Testis (tissue), 3 donors: ENCODE measurements around the gene ZNF518A. TPM values are rescaled to one million over a fixed set of nuclear protein-coding genes. Genes with fewer than 3 reads are reported as not detected.

Experiments used
- DNase-seq: peaks from one replicate; pipeline ENCODE4 v3.0.0-alpha.2; 2019
- H3K27ac ChIP-seq, 2 donors: fragments of 200-600 bp; sonication (generic); one replicate each; pipeline ENCODE4 v1.5.1; 2019
- H3K27me3 ChIP-seq: fragments of 200-600 bp; sonication (generic); one replicate; pipeline ENCODE4 v1.5.1; 2019
- H3K36me3 ChIP-seq: fragments of 200-600 bp; sonication (generic); one replicate; pipeline ENCODE4 v1.5.1; 2017; ENCODE audit warnings: low read depth; ENCODE audit errors: missing control alignments
- H3K4me1 ChIP-seq: fragments of 200-600 bp; sonication (generic); one replicate; pipeline ENCODE4 v1.5.1; 2019
- H3K4me3 ChIP-seq, 2 donors: fragments of 200-600 bp; sonication (generic); one replicate each; pipeline ENCODE4 v1.5.1; 2017 to 2019
- H3K9me3 ChIP-seq: fragments of 200-600 bp; sonication (generic); one replicate; pipeline ENCODE4 v1.5.1; 2017
- POLR2A ChIP-seq: fragments of 450-650 bp; IDR thresholded peaks from one replicate; pipeline ENCODE4 v1.6.1; 2017; ENCODE audit warnings: antibody characterized with exemption, mild to moderate bottlenecking, moderate library complexity
- WGBS, 2 donors: methylation state at CpG; one replicate each; pipeline ENCODE4 v1.1.5; 2018; 5-methylcytosine and 5-hydroxymethylcytosine counted together
- intact Hi-C: fragments of 100-400 bp; cut with DNase I; formaldehyde crosslinking; loops from one replicate; pipeline ENCODE4 v1.15.1; 2023; ENCODE audit warnings: low total_unique reads
- polyA plus RNA-seq: library from polyadenylated mRNA; stranded (reverse); fragments of 350-450 nt; fragmentation: Illumina TruSeq; extraction: RNeasy Lipid Tissue Mini Kit (QIAGEN cat#74804); gene quantifications from one replicate; pipeline ENCODE4 v1.2.3, GENCODE V29; 2014; ENCODE audit warnings: low read depth, low replicate concordance; ENCODE audit not compliant: insufficient read depth
- total RNA-seq, 2 donors: library from RNA; depleted of rRNA; stranded (reverse); fragments of >200 nt; gene quantifications; one replicate each; pipeline ENCODE4 v1.2.3, GENCODE V29; 2016
- TF ChIP-seq, protein P1 (sequence below), 3 experiments: fragments of 450-650 bp in 2 of 3; fragments of 200-600 bp in 1 of 3; sonication (generic) in 1 of 3; IDR thresholded peaks; one replicate each; pipeline ENCODE4 v1.5.1; 2016 to 2019; ENCODE audit warnings: antibody characterized with exemption in 3 of 3, mild to moderate bottlenecking in 2 of 3, moderate library complexity in 1 of 3

The ZNF518A gene
- total and polyA plus RNA-seq, 3 donors from 2014 or later, result 14.5 to 88.0 (median 81.3) TPM

DNA sequence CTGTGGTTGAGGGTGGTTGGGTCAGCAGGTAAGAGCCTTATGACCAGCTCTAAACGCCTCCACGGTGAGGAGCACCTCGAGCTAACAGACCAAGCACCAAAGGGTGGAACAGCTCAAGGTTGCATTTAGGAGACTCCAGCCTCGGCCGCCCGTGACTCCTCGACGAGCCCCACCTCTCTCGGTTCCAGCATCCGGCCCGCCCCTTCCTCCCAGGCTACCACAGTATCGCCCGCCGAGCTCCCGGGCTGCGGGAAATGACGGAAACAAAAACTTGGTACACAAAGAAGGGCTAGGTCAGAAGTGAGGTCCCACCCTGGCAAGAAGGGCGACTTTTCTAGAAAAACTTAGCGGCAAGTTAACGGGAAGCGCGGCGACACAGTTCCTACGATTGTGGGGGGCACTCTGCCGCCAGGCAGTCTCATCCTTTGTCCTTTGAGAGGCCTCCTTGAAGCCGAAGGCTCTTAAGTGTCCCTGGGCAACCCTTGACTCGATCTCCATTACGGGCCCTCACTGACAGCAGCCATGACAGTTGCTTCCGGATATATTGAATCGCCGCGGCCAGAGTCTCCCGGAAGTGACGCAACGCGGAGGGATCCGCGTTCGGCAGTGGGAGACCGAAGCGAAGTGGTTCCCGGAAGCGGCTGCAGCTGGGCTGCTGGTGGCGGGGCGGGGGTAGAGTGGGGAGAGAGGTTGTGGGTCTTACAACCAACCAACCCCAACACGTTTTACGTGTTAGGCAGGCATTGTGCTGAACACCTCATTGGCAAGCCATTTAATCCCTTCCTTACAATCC, 40.2 kb upstream of the ZNF518A start:
- Histone ChIP-seq H3K9me3 (no peaks in the 10 kb centered on the region), H3K36me3 (no peaks in the 10 kb centered on the region), H3K27me3 (no peaks in the 10 kb centered on the region), H3K4me1 (peaks cover 5% of the 10 kb centered on the region), H3K27ac (peak overlapping the region; percentile 92 to 95), H3K4me3 (peak overlapping the region; percentile 86 to 88)
- intact Hi-C loops, result no loop called here
- TF ChIP-seq POLR2A, result no peak
- TF ChIP-seq, protein P1, sequence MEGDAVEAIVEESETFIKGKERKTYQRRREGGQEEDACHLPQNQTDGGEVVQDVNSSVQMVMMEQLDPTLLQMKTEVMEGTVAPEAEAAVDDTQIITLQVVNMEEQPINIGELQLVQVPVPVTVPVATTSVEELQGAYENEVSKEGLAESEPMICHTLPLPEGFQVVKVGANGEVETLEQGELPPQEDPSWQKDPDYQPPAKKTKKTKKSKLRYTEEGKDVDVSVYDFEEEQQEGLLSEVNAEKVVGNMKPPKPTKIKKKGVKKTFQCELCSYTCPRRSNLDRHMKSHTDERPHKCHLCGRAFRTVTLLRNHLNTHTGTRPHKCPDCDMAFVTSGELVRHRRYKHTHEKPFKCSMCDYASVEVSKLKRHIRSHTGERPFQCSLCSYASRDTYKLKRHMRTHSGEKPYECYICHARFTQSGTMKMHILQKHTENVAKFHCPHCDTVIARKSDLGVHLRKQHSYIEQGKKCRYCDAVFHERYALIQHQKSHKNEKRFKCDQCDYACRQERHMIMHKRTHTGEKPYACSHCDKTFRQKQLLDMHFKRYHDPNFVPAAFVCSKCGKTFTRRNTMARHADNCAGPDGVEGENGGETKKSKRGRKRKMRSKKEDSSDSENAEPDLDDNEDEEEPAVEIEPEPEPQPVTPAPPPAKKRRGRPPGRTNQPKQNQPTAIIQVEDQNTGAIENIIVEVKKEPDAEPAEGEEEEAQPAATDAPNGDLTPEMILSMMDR (IDR thresholded peaks at IDR 0.05), result no peak
- WGBS, 2 donors, result 1 to 14% methylated on average over 37 to 47 of the region's 47 CpGs
- peak; percentile 97 for DNase-seq

DNA sequence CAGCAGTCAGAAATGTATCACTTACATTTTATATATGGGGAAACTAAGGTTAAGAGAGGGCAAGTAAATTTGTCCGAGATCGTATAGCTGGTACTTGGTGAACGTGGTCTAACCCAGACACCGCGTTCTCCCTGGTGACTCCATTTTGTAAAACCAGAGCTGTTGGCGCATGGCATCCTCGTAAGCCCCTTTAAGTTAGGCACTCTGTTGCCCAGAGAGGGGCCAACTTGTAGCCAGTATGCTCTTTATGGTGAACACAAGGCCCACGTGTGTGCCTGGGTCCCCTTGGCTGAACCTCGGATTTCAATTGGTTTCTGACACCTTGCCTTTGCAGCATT, 39.7 kb upstream of the ZNF518A start:
- WGBS, 2 donors, result 53 to 62% methylated on average over 9 of the region's 9 CpGs
- intact Hi-C loops, result no loop called here

DNA sequence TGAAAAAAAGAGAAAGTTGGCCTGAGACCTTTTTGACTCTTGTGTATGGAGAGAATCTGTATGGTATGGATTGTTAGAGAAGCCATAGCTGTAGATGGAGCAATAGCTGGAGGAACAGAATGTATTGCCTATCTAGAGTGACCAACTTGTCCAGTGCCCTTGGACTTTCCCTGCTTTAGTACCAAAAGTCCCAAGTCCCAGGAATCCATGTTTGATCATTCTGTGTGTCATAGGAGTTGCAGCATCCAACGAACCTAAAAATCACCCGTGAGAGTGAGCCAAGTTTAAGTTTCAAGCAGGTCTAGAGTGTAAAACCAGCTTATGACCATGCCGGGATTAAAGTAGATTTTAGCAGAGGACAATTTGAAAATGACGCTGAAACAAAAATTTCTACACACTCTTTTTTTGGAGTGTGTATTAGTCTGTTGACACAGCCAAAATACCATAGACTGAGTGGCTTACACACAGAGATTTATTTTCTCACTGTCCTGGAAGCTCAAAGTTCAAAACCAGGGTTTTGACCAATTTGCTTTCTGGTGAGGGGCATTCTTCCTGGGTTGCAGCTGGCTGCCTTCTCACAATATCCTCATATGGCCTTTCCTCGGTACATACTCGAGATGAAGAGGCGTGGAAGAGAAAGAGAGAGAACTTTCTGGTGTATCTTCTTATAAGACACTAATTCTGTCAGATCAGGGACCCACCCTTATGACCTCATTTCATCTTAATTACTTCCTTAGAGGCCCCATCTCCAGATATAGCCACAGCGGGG, 36.9 kb upstream of the ZNF518A start:
- 78 to 92% methylated on average over 8 of the region's 8 CpGs for WGBS, 2 donors
- TF ChIP-seq, protein P1 (IDR thresholded peaks at IDR 0.05), result no peak
- no peak for TF ChIP-seq POLR2A
- Histone ChIP-seq H3K27me3 (no peaks in the 10 kb centered on the region), H3K9me3 (no peaks in the 10 kb centered on the region), H3K27ac (no peak overlapping the region), H3K4me3 (no peak overlapping the region), H3K36me3 (no peaks in the 10 kb centered on the region), H3K4me1 (peaks cover 5% of the 10 kb centered on the region)
- no peak for DNase-seq
- intact Hi-C loops, result no loop called here

More for the DNA sequence above, 39.7 kb upstream of the ZNF518A start:
- Histone ChIP-seq H3K4me3 (peak overlapping the region; percentile 86 to 88), H3K27me3 (no peaks in the 10 kb centered on the region), H3K27ac (peak overlapping the region; percentile 92 to 95), H3K9me3 (no peaks in the 10 kb centered on the region), H3K4me1 (peaks cover 5% of the 10 kb centered on the region), H3K36me3 (no peaks in the 10 kb centered on the region)
- TF ChIP-seq, protein P1 (IDR thresholded peaks at IDR 0.05), result no peak
- TF ChIP-seq POLR2A, result no peak
- DNase-seq, result peak; percentile 32

DNA sequence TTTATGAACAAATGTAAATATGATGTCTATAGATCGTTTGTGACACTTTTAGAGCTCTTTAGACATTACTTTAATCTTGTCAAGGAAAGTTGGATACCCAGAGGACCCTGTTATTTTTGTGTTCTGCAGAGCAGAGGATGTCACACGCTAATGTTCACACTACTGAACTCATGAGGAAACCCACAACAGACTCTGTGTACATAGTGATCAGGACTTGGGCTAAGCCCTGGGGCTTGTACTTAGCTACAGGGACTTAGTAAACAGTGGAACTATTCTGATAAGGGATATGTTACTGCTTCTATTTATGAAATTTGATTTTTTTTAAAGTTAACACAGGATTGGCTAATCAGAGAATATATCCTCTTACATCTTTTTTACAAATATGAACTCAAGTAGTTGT, 36.1 kb upstream of the ZNF518A start:
- no peaks in the 10 kb centered on the region for H3K27me3 ChIP-seq
- intact Hi-C loops, result no loop called here
- 73 to 77% methylated on average over 2 of the region's 2 CpGs for WGBS, 2 donors
- no peak for DNase-seq
- H3K27ac ChIP-seq, result no peak overlapping the region
- H3K4me3 ChIP-seq, result no peak overlapping the region
- peaks cover 5% of the 10 kb centered on the region for H3K4me1 ChIP-seq
- TF ChIP-seq, protein P1 (IDR thresholded peaks at IDR 0.05), result no peak
- no peak for TF ChIP-seq POLR2A
- no peaks in the 10 kb centered on the region for H3K9me3 ChIP-seq
- H3K36me3 ChIP-seq, result no peaks in the 10 kb centered on the region
